HG03095 (cell line): Measurements from ENCODE around the gene RTTN.
A peak's percentile ranks its signal among the peaks of the same experiment; 100 is the strongest.
"Not testable (repeated sequence)": the region's sequence is repeated elsewhere in the genome, so short reads cannot be mapped to it uniquely, and the experiment has no call there.

Source experiments
- ATAC-seq: cut with Tn5 transposase; IDR thresholded peaks from one replicate; pipeline ENCODE4 v1.9.1; 2021; ENCODE audit warnings: moderate library complexity; ENCODE audit not compliant: unreplicated experiment

Gene RTTN

DNA sequence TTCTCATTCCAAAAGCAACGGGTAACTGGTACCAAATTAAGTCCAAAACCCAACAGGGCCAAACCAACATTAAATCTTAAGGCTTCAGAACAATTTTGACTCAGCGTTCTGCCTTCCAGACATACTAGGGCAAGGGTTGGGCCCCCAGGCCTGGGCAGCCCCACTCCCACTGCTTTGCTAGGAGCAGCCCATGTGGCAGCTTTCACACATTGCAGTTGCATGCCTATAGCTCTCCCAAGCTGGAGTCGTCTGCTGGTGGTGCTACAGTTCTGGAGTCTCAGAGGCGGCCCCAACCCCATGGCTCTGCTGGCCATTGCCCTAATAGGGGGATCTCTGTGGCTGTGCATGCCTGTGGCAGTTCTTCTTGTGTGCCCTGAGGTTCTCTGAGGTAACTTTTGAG lies 220.2 kb downstream of the RTTN start:
- no peak for ATAC-seq

GRCh38 chr18:69982417-69982816 lies 223.1 kb downstream of the RTTN start:
- ATAC-seq: no peak

GRCh38 chr18:69981948-69982347 lies 223.5 kb downstream of the RTTN start:
- ATAC-seq: peak; percentile 41

- ATAC-seq: no peak
Measured at GRCh38 chr18:69980982-69981804, 224.3 kb downstream of the RTTN start.

DNA sequence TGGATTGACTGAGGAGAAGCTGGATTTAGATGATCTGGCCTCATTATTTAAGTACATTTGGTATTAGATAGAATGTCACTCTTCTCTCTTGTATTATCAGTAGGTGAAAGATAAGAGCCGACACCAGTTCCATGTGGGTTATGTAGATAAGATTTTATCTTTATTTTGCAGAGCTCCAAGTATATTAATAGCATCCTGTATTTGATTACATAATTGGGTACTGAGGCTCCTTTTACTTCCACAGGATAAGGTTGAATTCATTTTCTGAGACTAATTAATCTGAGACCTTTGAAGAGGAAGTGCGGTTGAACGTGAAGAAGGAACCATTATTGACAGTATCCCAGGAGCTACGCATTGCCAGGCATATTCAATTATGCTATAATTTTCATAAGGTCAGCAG lies 225.0 kb downstream of the RTTN start:
- no peak for ATAC-seq

DNA sequence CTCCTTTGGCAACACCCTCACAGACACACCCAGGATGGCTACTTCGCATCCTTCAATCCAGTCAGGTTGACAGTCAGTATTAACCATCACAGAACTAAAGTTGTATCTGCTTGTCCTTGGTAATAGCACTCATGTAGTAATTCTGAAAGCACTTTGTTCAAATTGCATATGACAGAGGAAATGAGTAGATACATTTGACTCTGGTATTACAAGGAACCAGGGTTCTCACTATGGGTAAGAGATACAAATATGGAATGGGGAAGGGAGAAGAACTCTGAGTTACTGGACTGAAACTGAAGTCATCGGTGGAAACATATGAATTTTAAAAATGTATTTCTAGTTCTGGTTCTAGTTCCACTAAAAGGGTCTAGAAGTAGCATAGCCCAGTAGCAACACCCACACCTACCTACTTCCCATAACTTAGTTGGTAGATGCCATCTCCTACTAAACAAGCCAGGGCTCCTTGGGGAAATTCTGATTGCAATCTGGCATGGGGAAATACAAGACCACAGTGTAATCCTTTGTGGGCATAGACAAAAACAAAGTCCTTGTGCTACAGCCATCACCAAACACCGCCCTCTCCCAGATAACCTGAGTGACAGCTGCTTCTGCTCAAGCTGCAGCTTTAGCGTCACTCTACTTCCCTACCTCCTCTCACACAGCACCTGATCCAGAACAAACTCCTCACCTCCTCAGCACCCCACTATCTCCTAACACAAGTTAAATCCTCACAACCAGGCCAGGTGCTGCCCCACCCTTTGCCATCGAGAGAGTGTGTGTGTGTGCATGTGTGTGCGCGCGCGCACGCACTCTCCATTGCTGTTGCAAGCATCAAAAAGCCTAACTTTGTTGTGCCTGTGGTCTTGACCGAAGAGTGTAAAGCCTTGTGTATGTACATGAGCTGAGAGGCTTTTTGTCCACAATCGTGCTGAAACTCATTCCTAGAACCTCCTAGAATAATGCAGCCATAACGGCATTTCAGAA lies 226.5 kb downstream of the RTTN start:
- peak; percentile 77 for ATAC-seq

DNA sequence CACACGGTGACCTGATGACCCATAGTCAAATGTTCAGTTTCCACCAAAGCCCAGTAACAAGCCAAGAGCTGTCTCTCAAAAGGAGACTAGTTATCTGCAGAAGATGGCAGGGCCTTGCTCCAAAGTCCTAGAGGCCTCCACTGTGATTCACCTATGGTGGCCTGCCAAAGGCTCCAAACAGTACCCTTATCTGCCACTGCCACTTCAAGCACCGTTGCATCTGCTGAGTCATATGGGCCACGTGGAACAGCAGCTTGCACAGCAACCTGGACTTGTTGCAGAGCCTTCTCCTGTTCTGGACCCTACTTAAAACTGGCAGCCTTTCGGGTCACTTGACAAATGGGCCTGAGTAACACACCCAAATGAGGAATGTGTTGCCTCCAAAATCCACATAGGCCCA lies 230.2 kb downstream of the RTTN start:
- not testable (repeated sequence) for ATAC-seq

- ATAC-seq: no peak
Measured at GRCh38 chr18:69974365-69974764, 231.1 kb downstream of the RTTN start.

DNA sequence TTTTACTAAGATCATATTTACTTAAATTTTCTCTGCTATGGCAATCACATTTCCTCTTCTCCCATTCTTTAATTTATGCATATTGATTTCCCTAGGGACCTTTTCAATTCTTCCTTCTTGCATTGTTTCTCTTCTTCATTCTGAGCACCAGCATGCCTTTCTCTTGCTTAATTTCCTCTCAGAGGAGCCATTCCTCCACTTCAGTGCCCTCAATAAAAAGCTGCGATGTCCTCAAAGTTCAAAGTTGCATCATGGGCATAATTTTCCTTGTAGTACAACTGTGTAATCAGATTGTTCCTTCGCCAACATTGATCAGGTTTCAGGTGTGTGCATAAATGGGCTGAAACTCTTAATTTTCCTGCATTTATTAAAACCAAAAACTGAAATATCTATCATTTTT lies 236.0 kb downstream of the RTTN start:
- ATAC-seq: no peak

- peak; percentile 79 for ATAC-seq
Measured at GRCh38 chr18:69968039-69968438, 237.4 kb downstream of the RTTN start.

DNA sequence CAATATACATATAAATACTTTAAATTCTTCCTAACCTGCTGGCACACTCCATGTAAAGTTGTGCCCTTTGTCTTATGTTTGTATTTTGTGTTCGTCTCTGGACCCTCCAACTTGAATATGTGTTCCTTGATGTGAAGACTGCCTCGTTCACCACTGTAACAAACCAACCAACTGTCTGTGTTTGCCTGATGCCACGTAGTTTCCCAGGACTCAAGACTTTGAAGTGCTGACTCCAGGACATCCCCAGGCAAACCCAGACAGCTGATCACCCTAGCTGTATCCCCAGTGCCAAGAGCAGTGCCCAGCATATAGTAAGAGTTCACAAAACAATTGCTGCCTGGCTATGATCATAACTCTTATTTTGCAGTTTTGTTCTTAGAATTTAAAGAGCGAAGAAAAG lies 242.3 kb downstream of the RTTN start:
- no peak for ATAC-seq

DNA sequence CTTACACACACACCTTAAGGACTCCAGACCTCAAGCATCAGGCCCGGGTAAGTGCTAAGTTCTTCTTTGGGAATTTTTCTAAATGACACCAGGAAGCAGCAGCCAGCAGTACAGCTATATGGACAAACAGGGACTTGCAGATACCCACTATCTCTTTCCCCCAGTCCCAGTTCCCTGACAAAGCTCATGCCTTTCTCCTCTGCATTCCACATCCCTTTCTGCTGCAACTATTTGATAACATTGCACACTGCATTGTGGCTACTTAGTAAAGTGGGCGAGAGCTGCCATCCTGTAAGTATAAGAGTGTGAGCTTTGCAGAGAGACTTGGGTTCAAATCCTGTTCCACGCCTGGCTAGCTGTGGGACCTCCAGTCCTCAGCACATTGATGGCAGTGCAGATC lies 243.8 kb downstream of the RTTN start:
- no peak for ATAC-seq

- peak; percentile 42 for ATAC-seq
Measured at GRCh38 chr18:69958422-69958821, 247.1 kb downstream of the RTTN start.

DNA sequence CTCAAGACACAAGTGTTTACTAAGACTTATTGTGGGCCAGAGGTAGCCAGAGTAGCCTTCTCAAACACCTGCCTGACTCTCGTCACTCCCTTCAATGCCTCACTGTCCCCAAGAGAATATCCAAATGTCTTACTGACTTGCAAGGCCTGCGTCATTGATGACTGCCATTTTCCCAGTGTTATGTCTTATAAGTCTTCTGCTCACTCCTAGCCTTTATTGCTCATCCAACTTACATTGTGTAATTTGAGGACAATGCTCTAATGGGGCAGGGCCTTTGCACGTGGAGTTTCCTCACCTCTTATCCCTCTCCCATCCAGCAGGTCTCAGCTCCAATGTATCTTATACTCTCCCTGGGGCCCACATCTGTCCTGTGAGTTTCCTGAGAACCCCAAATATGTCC lies 247.7 kb downstream of the RTTN start:
- ATAC-seq: no peak

- peak; percentile 17 for ATAC-seq
Measured at GRCh38 chr18:69956665-69957620, 248.5 kb downstream of the RTTN start.

DNA sequence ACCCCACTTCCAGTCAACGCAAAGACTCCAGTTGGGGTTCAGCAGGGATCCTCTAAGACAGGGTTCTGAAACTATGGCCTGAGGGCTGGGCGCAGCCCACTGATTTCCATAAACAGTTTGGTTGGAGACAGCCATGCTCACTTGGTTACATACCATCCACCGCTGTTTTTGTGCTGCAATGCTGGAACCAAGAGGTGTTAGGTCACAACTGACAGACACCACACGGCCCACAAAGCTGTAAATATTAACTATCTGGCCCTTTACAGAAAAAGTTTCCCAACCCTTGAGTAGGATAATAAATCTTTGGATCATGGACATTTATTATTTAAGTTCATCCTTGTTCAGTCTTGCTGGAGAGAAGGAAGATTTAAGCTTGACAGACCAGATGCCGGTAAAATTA lies 249.4 kb downstream of the RTTN start:
- peak; percentile 32 for ATAC-seq

DNA sequence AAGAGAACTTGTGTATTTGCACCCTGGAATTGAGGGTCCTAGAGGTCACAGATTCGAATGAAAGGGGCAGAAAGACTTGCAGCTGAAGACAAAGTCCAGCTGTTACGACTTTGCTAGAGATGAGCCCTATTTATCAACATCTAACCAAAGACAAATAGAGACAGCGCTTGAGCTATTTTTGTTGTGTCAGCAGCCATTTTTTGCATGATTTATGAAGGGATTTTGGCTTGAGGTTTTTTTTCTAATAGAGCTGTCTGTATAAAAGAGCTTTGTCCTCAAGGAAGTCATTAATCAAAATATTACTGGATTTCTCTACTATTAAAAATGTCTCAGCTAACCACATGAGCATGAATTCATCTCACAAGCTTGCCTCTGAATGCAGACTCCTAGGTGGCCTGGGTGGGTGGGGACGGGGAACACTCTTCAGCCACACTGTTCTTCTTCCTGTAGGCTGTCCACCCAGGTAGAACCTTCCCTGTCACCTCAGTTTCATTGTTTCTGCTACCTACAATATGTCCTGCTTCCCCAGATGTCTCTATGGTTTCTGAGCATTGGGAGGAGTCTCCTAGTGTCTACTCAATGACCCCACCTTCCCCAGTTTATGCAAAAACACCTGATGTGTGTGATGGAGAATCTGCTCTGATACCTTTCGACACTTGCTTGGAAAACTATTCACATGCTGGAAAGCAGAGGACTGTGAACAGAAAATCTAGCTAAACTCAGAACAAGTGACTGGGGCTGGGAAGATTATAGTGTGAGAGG lies 250.6 kb downstream of the RTTN start:
- peak; percentile 28 for ATAC-seq

GRCh38 chr18:69953191-69953590 lies 252.3 kb downstream of the RTTN start:
- ATAC-seq: no peak
